Measurements from ENCODE around the gene HNRNPUL1. TPM values are rescaled to one million over a fixed set of nuclear protein-coding genes. Genes with fewer than 3 reads are reported as not detected.

The HNRNPUL1 gene
- total RNA-seq, 4 donors from 2014 or later: 148 to 207 (median 179) TPM

DNA sequence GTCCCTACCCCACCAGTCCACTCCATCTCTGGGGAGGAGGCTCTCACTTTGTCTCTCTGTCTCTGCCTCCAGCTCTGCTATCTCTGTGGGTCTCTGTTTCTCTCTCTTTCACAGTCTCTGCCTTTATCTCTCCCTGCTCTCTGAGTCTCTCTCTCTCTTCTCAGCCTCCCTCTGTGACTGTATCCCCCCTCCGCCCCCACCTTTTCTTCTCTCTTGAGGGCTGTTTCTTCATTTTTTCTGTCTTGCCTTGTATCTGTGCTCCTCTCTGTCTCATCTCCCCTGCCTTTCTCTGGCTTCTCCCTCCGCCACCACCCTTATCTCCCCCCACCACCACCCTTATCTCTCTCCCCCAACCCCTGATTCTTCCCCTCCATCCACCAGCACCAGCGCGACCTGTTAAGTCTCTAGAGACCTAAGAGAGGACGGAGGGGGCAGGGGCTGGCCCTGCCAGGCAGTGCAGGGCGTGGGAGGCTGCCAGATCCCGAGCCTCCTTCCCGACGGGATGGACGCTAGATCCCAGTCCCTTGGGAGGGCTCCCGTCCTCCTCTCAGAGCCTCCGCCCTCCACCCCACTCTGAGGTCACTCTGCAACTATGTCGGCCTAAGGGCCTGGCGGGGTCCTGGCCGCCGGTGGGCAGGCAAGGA lies 44.1 kb upstream of the HNRNPUL1 start:
- no peaks in the 10 kb centered on the region for H3K9me3 ChIP-seq

DNA sequence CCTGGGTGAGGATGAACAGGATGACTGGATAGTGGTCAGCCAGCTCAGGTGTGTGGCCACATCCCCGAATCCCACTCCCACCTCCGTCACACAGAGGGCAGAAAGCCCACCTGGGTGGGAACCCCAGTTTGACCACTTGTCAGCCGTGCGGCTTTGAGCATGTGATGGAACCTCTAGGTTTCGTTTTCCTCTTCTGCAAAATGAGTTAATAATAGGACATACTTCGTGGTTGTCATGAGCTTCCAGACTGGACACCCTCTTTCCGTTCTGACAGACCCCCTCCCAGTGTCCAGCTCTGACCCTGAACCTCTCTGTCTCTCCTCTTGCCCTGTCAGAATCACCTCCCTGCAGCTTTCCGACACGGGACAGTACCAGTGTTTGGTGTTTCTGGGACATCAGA lies 43.4 kb upstream of the HNRNPUL1 start:
- intact Hi-C loops (cut with DNase I): no loop called here
- H3K4me1 ChIP-seq: peaks cover 3 to 73% (median 68%) of the 10 kb centered on the region in 4 donors
- no peaks in the 10 kb centered on the region for H3K9me3 ChIP-seq
- TF ChIP-seq POLR2AphosphoS5 (IDR thresholded peaks at IDR 0.05) (no peak), EP300 (IDR thresholded peaks at IDR 0.05) (no peak), POLR2A (IDR thresholded peaks at IDR 0.05; ENCODE audit: low read depth) (no peak)
- TF ChIP-seq, protein P1, sequence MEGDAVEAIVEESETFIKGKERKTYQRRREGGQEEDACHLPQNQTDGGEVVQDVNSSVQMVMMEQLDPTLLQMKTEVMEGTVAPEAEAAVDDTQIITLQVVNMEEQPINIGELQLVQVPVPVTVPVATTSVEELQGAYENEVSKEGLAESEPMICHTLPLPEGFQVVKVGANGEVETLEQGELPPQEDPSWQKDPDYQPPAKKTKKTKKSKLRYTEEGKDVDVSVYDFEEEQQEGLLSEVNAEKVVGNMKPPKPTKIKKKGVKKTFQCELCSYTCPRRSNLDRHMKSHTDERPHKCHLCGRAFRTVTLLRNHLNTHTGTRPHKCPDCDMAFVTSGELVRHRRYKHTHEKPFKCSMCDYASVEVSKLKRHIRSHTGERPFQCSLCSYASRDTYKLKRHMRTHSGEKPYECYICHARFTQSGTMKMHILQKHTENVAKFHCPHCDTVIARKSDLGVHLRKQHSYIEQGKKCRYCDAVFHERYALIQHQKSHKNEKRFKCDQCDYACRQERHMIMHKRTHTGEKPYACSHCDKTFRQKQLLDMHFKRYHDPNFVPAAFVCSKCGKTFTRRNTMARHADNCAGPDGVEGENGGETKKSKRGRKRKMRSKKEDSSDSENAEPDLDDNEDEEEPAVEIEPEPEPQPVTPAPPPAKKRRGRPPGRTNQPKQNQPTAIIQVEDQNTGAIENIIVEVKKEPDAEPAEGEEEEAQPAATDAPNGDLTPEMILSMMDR (IDR thresholded peaks at IDR 0.05): no peak
- DNase-seq (ENCODE audit: extremely low spot score): no peak
- H3K27ac ChIP-seq (replicated peaks in 1 of 4): peak overlapping the region; percentile 89 to 97 (median 92)
- WGBS: 62% methylated on average over 9 of the region's 9 CpGs
- peaks cover 0 to 25% (median 4%) of the 10 kb centered on the region in 4 donors for H3K36me3 ChIP-seq
- H3K27me3 ChIP-seq: no peaks in the 10 kb centered on the region
- H3K4me3 ChIP-seq: peak overlapping the region; percentile 62 to 95 (median 73)

More for the DNA sequence above, 44.1 kb upstream of the HNRNPUL1 start:
- peak; percentile 61 to 73 for TF ChIP-seq POLR2AphosphoS5 (IDR thresholded peaks at IDR 0.05)
- TF ChIP-seq, protein P1 (IDR thresholded peaks at IDR 0.05): no peak
- TF ChIP-seq EP300 (IDR thresholded peaks at IDR 0.05): no peak
- Histone ChIP-seq H3K36me3 (peaks cover 0 to 25% (median 4%) of the 10 kb centered on the region in 4 donors), H3K4me1 (peaks cover 3 to 65% (median 60%) of the 10 kb centered on the region in 4 donors), H3K4me3 (peak overlapping the region; percentile 62 to 95 (median 73)), H3K27me3 (no peaks in the 10 kb centered on the region), H3K27ac (replicated peaks in 1 of 4) (peak overlapping the region; percentile 89 to 97 (median 92))
- 8% methylated on average over 10 of the region's 16 CpGs for WGBS
- DNase-seq (ENCODE audit: extremely low spot score): no peak
- intact Hi-C loops (cut with DNase I): no loop called here

DNA sequence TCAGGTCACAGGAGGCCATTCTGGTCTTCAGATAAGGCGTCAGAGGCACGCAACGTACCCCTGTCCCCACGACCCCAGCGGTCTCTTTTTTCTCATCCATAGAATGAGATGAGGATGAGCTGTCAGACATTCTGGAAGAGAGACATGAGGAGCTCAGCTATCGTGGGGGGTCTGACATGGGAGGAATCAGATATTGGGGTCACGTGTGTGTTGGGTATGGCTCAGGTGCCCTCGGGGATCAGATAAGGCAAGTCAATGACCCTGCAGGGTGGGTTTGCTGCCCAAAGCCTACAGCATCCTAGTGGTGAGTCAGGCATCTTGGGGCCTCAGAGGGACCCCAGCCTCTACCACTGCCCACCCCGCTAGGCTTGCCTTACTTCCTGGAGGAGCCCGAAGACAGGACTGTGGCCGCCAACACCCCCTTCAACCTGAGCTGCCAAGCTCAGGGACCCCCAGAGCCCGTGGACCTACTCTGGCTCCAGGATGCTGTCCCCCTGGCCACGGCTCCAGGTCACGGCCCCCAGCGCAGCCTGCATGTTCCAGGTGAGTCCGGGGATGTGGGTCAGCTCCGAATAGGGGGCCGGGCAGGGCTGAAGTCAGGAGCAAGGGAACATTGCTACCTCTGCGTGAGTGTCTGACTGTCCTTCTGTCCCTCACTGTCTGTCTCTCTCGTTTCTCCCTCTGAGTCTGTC lies 42.5 kb upstream of the HNRNPUL1 start:
- Histone ChIP-seq H3K27ac (replicated peaks in 1 of 4) (peak overlapping the region; percentile 89 to 97 (median 92)), H3K36me3 (peaks cover 0 to 25% (median 4%) of the 10 kb centered on the region in 4 donors), H3K27me3 (no peaks in the 10 kb centered on the region), H3K4me1 (peaks cover 10 to 81% (median 76%) of the 10 kb centered on the region in 4 donors), H3K9me3 (no peaks in the 10 kb centered on the region), H3K4me3 (peak overlapping the region in 1 of 4 donors; percentile 22)
- TF ChIP-seq POLR2AphosphoS5 (IDR thresholded peaks at IDR 0.05): no peak
- no peak for TF ChIP-seq EP300 (IDR thresholded peaks at IDR 0.05)
- TF ChIP-seq, protein P1 (IDR thresholded peaks at IDR 0.05): no peak
- no peak for TF ChIP-seq POLR2A (IDR thresholded peaks at IDR 0.05; ENCODE audit: low read depth)
- no peak for DNase-seq (ENCODE audit: extremely low spot score)
- WGBS: 80% methylated on average over 20 of the region's 20 CpGs
- intact Hi-C loops (cut with DNase I): no loop called here

DNA sequence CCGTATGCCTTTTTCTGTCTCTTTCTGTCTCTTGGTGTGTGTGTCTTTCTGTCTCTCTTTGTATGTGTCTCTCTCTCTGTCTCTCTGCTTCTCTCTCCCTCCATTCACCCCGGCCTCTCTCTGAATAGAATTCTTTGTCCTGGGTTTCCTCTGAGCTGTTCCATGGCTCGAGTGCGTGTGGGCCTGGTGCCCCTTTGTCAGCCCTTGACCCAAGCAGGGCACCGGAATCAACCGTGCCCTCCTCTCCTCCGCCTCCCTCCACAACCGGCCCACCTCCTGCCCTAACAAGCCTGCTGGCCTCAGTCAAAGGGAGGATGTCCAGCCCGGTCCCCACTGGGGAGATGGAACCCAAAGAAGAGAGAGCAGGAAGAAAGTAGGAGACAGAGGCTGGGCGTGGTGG lies 41.9 kb upstream of the HNRNPUL1 start:
- H3K27me3 ChIP-seq: no peaks in the 10 kb centered on the region
- peaks cover 13 to 87% (median 80%) of the 10 kb centered on the region in 4 donors for H3K4me1 ChIP-seq
- H3K36me3 ChIP-seq: peaks cover 0 to 25% (median 5%) of the 10 kb centered on the region in 4 donors
- intact Hi-C loops (cut with DNase I): no loop called here
- H3K4me3 ChIP-seq: no peak overlapping the region
- no peaks in the 10 kb centered on the region for H3K9me3 ChIP-seq
- 72% methylated on average over 10 of the region's 10 CpGs for WGBS
- peak overlapping the region; percentile 89 to 97 (median 92) for H3K27ac ChIP-seq (replicated peaks in 1 of 4)
- DNase-seq (ENCODE audit: extremely low spot score): no peak
- TF ChIP-seq, protein P1 (IDR thresholded peaks at IDR 0.05): no peak
- TF ChIP-seq POLR2AphosphoS5 (IDR thresholded peaks at IDR 0.05): no peak
- TF ChIP-seq EP300 (IDR thresholded peaks at IDR 0.05): no peak
- TF ChIP-seq POLR2A (IDR thresholded peaks at IDR 0.05; ENCODE audit: low read depth): no peak
